HG03575 (cell line): ENCODE results near the gene SOCS2.
"Not testable (repeated sequence)": the region's sequence is repeated elsewhere in the genome, so short reads cannot be mapped to it uniquely, and the experiment has no call there.

Experiments
- ATAC-seq: cut with Tn5 transposase; IDR thresholded peaks from one replicate; pipeline ENCODE4 v1.9.1; 2021; ENCODE audit not compliant: unreplicated experiment, insufficient number of reproducible peaks, low FRiP score; ENCODE audit errors: extremely low read depth

The SOCS2 gene

GRCh38 chr12:93621986-93622385 is 49.5 kb downstream of the SOCS2 start:
- no peak for ATAC-seq

GRCh38 chr12:93622485-93622884 is 50.0 kb downstream of the SOCS2 start:
- no peak for ATAC-seq

GRCh38 chr12:93624595-93625294 is 52.3 kb downstream of the SOCS2 start:
- ATAC-seq = peak; percentile 49

GRCh38 chr12:93625295-93625645 is 52.8 kb downstream of the SOCS2 start:
- not testable (repeated sequence) for ATAC-seq

- ATAC-seq = no peak
These were observed 53.7 kb downstream of the SOCS2 start for GRCh38 chr12:93626160-93626559.
